Peyer's patch (tissue), 4 donors: Measurements from ENCODE around the gene MDM2. TPM values are rescaled to one million over a fixed set of nuclear protein-coding genes. Genes with fewer than 3 reads are reported as not detected.
"Not testable (repeated sequence)": the region's sequence is repeated elsewhere in the genome, so short reads cannot be mapped to it uniquely, and the experiment has no call there.

ENCODE experiments used
- DNase-seq, 3 donors: peaks; one replicate each; pipeline ENCODE4 v3.0.0-alpha.2; 2017 to 2019
- H3K27ac ChIP-seq, 4 donors: fragments of 200-600 bp; sonication (generic); one replicate each; pipeline ENCODE4 v1.5.1; 2016 to 2019
- H3K27me3 ChIP-seq, 2 donors: fragments of 200-600 bp; sonication (generic); one replicate each; pipeline ENCODE4 v1.5.1; 2019
- H3K36me3 ChIP-seq, 3 donors: fragments of 200-600 bp; sonication (generic); one replicate each; pipeline ENCODE4 v1.5.1; 2016 to 2019
- H3K4me1 ChIP-seq, 4 donors: fragments of 200-600 bp; sonication (generic); one replicate each; pipeline ENCODE4 v1.5.1; 2016 to 2019
- H3K4me3 ChIP-seq, 4 donors: fragments of 200-600 bp; sonication (generic); 1 replicate in 3 of 4; 2 replicates in 1 of 4; pipeline ENCODE4 v1.5.1; 2016 to 2019; ENCODE audit warnings: mild to moderate bottlenecking in 1 of 4
- H3K9me3 ChIP-seq, 4 donors: fragments of 200-600 bp; sonication (generic); one replicate each; pipeline ENCODE4 v1.5.1; 2016 to 2019; ENCODE audit warnings: mild to moderate bottlenecking in 1 of 4
- CTCF ChIP-seq, 6 experiments: fragments of 450-650 bp in 4 of 6; fragments of 200-600 bp in 2 of 6; sonication (generic) in 1 of 6; IDR thresholded peaks; one replicate each; pipeline ENCODE4 v1.5.1; 2017 to 2019; ENCODE audit warnings: antibody characterized with exemption in 6 of 6, mild to moderate bottlenecking in 3 of 6, moderate library complexity in 1 of 6
- POLR2A ChIP-seq, 2 donors: fragments of 450-650 bp; IDR thresholded peaks; one replicate each; pipeline ENCODE4 v1.5.1; 2017; ENCODE audit warnings: antibody characterized with exemption in 2 of 2, mild to moderate bottlenecking in 2 of 2, moderate library complexity in 2 of 2
- total RNA-seq, 4 donors: library from RNA; depleted of rRNA; stranded (reverse); fragments of >200 nt; gene quantifications; one replicate each; pipeline ENCODE4 v1.1.0, GENCODE V29; 2016

The MDM2 gene
- total RNA-seq, 4 donors from 2014 or later, result 64.7 to 126 (median 95.3) TPM

GRCh38 chr12:68809190-68810026, 1.4 kb downstream of the MDM2 start:
- Histone ChIP-seq H3K36me3 (peaks cover 0 to 21% (median 0%) of the 10 kb centered on the region in 3 donors), H3K9me3 (no peaks in the 10 kb centered on the region), H3K4me3 (peak overlapping the region; percentile 67 to 92 (median 78)), H3K4me1 (peaks cover 0 to 27% (median 2%) of the 10 kb centered on the region in 4 donors), H3K27ac (peak overlapping the region; percentile 96 to 99 (median 96)), H3K27me3 (no peaks in the 10 kb centered on the region)
- no peak for TF ChIP-seq POLR2A (IDR thresholded peaks at IDR 0.05)
- TF ChIP-seq CTCF (IDR thresholded peaks at IDR 0.05), result no peak
- no peak for DNase-seq

DNA sequence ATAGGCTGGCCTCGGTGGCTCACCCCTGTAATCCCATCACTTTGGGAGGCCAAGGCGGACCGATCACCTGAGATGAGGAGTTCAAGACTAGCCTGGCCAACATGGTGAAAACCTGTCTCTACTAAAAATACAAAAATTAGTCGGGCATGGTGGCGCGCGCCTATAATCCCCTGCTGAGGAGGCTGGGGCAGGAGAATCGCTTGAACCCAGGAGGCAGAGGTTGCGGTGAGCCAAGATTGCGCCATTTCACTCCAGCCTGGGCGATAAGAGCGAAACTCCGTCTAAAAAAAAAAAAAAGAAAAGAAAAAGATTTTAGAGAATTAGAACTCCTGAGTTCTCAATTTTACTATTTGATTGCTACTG, 2.0 kb downstream of the MDM2 start:
- H3K9me3 ChIP-seq, DNase-seq, H3K27me3 ChIP-seq, H3K4me3 ChIP-seq, H3K27ac ChIP-seq: not testable (repeated sequence)
- H3K36me3 ChIP-seq, result peaks cover 0 to 27% (median 0%) of the 10 kb centered on the region in 3 donors
- peaks cover 0 to 30% (median 2%) of the 10 kb centered on the region in 4 donors for H3K4me1 ChIP-seq

DNA sequence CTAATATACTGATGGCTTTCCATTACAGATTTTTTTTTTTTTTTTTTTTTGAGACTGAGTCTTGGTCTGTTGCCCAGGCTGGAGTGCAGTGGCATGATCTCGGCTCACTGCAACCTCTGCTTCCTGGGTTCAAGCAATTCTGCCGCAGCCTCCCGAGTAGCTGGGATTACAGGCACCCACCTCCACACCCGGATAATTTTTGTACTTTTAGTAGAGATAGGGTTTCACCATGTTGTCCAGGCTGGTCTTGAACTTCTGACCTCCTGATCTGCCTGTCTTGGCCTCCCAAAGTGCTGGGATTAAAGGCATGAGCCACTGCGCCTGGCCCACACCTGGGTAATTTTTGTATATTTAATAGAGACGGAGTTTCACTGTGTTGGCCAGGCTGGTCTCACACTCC, 3.6 kb downstream of the MDM2 start:
- peaks cover 0 to 35% (median 2%) of the 10 kb centered on the region in 4 donors for H3K4me1 ChIP-seq
- DNase-seq, H3K27me3 ChIP-seq, H3K27ac ChIP-seq, H3K4me3 ChIP-seq, H3K9me3 ChIP-seq: not testable (repeated sequence)
- peaks cover 0 to 33% (median 0%) of the 10 kb centered on the region in 3 donors for H3K36me3 ChIP-seq

DNA sequence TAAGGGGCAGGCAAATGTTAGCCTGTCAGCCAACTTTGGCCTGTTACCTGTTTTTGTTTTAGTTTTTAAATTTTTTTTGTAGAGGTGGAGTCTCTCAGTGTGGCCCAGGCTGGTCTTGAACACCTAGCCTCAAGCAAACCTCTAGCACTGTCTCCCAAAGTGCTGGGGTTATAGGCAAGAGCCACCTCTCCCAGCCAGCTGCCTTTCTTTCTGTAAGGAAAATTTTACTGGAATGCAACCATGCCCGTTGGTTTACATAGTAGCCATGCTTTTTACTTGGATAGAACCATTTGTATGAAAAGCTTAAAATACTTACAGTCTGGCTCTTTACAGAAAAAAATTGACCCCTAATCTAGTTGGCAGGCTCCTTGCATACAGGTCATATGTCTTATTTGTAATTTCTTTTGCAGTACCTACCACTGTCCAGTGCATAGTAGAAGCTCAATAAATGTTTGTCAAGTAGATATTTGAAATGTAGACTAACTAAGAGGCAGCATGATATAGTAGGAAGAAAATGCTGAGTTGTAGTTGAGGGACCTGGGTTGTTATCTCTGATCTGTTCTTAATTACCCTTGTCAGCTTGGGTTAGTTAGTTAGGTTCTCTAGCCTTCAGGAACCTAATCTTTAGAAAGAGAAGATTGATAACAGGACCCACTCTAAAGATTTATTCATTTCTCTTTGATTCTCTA, 4.7 kb downstream of the MDM2 start:
- Histone ChIP-seq H3K9me3 (no peaks in the 10 kb centered on the region), H3K27ac (peak overlapping the region in 2 of 4 donors; percentile 20 to 68), H3K4me1 (peaks cover 0 to 35% (median 2%) of the 10 kb centered on the region in 4 donors), H3K36me3 (peaks cover 0 to 45% (median 0%) of the 10 kb centered on the region in 3 donors), H3K27me3 (no peaks in the 10 kb centered on the region), H3K4me3 (no peak overlapping the region)
- DNase-seq, result no peak
- no peak for TF ChIP-seq POLR2A (IDR thresholded peaks at IDR 0.05)
- TF ChIP-seq CTCF (IDR thresholded peaks at IDR 0.05), result no peak

- no peaks in the 10 kb centered on the region for H3K27me3 ChIP-seq
- H3K27ac ChIP-seq, result peak overlapping the region in 2 of 4 donors; percentile 20 to 68
- no peak for DNase-seq
- no peak overlapping the region for H3K4me3 ChIP-seq
- TF ChIP-seq POLR2A (IDR thresholded peaks at IDR 0.05) (no peak), CTCF (IDR thresholded peaks at IDR 0.05) (no peak)
- H3K9me3 ChIP-seq, result no peaks in the 10 kb centered on the region
- H3K36me3 ChIP-seq, result peaks cover 0 to 50% (median 0%) of the 10 kb centered on the region in 3 donors
- H3K4me1 ChIP-seq, result peaks cover 0 to 35% (median 2%) of the 10 kb centered on the region in 4 donors
Observed at GRCh38 chr12:68813242-68813593, 5.2 kb downstream of the MDM2 start.

DNA sequence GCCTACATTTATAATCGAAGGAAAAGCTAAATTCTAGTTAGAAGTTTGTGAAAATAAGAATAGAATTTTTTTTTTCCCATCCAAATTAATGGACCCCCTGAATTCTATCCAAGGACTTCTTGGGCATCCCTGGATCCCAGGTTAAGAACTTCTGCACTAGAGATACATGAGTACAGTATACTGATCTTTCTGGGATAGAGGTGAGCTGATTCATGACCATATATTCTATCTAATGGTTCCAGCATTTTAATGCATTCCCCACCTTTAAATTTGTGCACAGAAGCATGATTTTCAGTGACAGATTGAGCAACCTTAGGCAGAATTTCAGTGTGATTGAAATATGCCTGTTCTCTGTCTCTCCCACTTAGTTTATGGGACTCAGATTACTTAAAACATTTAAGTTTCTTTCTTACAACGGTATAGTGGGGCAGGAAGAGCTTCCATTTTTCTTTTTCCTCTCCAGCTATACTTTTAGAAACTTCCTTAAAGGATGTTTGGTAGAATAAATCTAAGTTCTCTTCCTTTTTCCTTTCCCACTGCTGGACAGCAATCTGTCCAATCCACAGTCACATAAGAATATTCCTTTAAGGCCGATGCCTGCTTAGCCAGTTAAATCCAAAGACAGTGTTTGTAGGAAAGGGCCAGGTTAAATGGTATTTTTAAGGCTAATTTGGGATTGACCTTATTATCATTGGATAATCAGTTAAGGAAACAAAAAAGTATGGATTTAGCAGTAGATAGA, 6.7 kb downstream of the MDM2 start:
- H3K27ac ChIP-seq, result no peak overlapping the region
- H3K36me3 ChIP-seq, result peaks cover 0 to 51% (median 0%) of the 10 kb centered on the region in 3 donors
- peaks cover 0 to 32% (median 2%) of the 10 kb centered on the region in 4 donors for H3K4me1 ChIP-seq
- H3K27me3 ChIP-seq, result no peaks in the 10 kb centered on the region
- no peaks in the 10 kb centered on the region for H3K9me3 ChIP-seq
- TF ChIP-seq POLR2A (IDR thresholded peaks at IDR 0.05), result no peak
- TF ChIP-seq CTCF (IDR thresholded peaks at IDR 0.05), result no peak
- no peak overlapping the region for H3K4me3 ChIP-seq
- DNase-seq, result no peak
